GM21786 (cell line): ENCODE data around the gene CD6.

Experiments used
- ATAC-seq: cut with Tn5 transposase; IDR thresholded peaks from one replicate; pipeline ENCODE4 v1.9.1; 2021; ENCODE audit not compliant: unreplicated experiment

The CD6 gene, protein sequence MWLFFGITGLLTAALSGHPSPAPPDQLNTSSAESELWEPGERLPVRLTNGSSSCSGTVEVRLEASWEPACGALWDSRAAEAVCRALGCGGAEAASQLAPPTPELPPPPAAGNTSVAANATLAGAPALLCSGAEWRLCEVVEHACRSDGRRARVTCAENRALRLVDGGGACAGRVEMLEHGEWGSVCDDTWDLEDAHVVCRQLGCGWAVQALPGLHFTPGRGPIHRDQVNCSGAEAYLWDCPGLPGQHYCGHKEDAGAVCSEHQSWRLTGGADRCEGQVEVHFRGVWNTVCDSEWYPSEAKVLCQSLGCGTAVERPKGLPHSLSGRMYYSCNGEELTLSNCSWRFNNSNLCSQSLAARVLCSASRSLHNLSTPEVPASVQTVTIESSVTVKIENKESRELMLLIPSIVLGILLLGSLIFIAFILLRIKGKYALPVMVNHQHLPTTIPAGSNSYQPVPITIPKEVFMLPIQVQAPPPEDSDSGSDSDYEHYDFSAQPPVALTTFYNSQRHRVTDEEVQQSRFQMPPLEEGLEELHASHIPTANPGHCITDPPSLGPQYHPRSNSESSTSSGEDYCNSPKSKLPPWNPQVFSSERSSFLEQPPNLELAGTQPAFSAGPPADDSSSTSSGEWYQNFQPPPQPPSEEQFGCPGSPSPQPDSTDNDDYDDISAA

GRCh38 chr11:60971520-60971919, at the start of gene CD6:
TSS of gene CD6 (plus strand) at chr11:60971680. CDS start at chr11:60971866, 186 bp downstream.
- ATAC-seq: no peak

DNA sequence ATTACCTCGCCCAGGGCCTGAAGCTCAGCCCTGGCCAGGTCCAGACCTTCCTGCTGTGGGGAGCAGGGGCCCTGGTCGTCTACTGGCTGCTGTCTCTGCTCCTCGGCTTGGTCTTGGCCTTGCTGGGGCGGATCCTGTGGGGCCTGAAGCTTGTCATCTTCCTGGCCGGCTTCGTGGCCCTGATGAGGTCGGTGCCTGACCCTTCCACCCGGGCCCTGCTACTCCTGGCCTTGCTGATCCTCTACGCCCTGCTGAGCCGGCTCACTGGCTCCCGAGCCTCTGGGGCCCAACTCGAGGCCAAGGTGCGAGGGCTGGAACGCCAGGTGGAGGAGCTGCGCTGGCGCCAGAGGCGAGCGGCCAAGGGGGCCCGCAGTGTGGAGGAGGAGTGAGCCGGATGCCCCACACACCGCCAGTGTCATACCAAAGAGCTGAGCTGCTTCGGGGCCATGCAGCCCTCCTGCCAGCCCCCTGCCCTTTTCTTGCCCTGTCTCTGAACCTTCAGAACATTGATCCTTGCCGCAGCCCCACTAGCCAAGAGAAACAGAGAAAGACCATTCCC, 49.6 kb upstream of the CD6 start:
- ATAC-seq: no peak

DNA sequence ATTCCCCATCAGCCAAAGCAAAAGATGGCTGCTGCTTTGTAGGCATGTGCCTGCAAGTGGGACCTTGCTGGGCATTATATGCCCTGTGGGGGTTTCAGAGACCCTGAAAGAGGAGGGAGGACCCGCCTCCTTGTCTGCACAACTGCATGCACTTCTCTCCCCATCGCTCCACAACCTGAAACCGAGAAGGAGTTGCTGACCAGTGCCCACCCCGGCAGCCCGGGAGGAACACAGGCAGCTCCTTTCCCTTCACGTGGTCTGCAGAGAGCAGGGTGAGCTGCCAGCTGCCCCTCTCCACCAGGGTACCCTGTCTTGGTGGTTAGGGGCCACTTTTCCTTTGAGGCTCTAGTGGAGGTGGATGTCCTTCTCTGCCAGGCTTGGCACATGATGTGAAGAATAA, 48.6 kb upstream of the CD6 start:
- ATAC-seq: no peak

GRCh38 chr11:60923326-60923725, 48.2 kb upstream of the CD6 start:
- no peak for ATAC-seq

DNA sequence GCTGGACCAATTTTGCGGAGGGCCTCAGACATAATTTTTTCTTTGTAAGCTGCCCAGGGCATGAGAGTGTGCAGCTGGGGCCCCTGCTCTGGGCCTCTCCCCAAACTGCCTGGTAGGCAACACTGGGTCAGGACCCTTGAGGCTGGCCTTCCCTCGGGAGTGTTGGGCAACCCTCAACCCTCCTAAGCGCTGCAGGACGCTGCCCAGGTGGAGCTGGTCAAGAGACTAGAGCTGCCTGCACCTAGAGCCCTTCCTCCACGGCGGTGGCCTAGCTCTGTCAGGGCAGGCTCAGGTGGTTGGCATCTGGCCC, 47.7 kb upstream of the CD6 start:
- no peak for ATAC-seq

- no peak for ATAC-seq
Measured at GRCh38 chr11:60924110-60924905, 47.2 kb upstream of the CD6 start, which contains the start of gene TMEM132A. TSS of gene TMEM132A (plus strand) at chr11:60924460. CDS start at chr11:60924634, 174 bp downstream.

- ATAC-seq: no peak
Measured at GRCh38 chr11:60924906-60925853, 46.3 kb upstream of the CD6 start.

DNA sequence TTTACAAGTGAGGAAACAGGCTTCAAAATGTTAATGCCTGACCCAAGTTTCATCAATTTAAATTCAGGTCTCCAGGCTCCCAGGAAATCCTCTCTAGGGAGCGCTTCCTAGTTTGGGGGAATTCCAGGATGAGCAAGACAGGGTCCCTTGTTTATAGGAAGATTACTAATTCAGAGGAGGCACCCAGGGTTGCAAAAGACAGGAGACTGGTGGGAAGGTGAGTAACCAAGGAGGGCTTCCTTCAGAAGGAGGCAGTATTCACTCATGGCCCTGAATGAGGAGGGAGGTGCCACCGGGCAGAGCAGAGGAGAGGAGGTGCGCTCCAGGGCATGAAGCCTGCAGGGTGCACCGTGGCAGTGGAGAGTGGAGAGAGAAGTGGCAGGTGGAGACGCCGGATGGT, 45.6 kb upstream of the CD6 start:
- ATAC-seq: no peak

DNA sequence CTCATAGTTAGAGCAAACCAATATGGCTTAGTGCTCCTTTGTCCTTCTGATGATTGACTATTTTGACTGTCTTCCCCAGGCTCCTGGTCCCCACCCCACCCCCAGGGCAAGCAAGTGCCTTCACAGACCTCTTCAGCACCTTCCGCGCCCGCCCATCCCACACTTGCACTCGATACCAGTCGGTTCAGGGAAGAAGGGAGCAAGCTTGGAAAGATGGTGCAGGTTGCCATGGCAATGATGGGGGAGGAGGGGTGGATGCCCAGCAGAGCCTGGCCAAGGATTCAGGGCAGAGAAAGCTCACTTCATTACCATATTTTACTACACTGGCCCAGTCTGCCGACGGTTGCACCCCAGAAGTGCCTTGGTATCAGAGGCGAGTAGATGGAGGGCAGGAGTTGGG, 45.0 kb upstream of the CD6 start:
- ATAC-seq: no peak

GRCh38 chr11:60927061-60927592, 44.4 kb upstream of the CD6 start:
- no peak for ATAC-seq

GRCh38 chr11:60927600-60927999, 43.9 kb upstream of the CD6 start:
- ATAC-seq: no peak

DNA sequence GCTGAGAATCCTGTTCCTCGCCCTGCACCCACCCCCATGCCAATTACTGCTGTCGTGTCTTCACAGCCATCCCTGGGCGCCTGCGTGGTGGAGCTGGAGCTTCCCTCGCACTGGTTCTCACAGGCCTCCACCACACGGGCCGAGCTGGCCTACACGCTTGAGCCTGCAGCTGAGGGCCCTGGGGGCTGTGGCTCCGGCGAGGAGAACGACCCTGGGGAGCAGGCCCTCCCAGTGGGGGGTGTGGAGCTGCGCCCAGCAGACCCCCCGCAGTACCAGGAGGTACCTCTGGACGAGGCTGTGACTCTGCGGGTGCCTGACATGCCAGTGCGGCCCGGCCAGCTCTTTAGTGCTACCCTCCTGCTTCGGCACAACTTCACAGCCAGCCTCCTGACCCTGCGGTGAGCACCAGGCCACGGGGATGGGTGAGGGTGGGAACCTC, 42.9 kb upstream of the CD6 start:
- no peak for ATAC-seq

GRCh38 chr11:60929764-60930163, 41.7 kb upstream of the CD6 start:
- no peak for ATAC-seq

- ATAC-seq: no peak
Measured at GRCh38 chr11:60930394-60930793, 41.1 kb upstream of the CD6 start.

GRCh38 chr11:60931917-60932316, 39.6 kb upstream of the CD6 start:
- no peak for ATAC-seq

GRCh38 chr11:60932605-60933356, 38.7 kb upstream of the CD6 start:
- no peak for ATAC-seq

GRCh38 chr11:60933416-60934123, 37.9 kb upstream of the CD6 start:
- ATAC-seq: no peak

- ATAC-seq: no peak
Measured at GRCh38 chr11:60934124-60934789, 37.2 kb upstream of the CD6 start.
